ENCODE results near the gene CYP2A6.
"Not testable (repeated sequence)": the region's sequence is repeated elsewhere in the genome, so short reads cannot be mapped to it uniquely, and the experiment has no call there.

DNA sequence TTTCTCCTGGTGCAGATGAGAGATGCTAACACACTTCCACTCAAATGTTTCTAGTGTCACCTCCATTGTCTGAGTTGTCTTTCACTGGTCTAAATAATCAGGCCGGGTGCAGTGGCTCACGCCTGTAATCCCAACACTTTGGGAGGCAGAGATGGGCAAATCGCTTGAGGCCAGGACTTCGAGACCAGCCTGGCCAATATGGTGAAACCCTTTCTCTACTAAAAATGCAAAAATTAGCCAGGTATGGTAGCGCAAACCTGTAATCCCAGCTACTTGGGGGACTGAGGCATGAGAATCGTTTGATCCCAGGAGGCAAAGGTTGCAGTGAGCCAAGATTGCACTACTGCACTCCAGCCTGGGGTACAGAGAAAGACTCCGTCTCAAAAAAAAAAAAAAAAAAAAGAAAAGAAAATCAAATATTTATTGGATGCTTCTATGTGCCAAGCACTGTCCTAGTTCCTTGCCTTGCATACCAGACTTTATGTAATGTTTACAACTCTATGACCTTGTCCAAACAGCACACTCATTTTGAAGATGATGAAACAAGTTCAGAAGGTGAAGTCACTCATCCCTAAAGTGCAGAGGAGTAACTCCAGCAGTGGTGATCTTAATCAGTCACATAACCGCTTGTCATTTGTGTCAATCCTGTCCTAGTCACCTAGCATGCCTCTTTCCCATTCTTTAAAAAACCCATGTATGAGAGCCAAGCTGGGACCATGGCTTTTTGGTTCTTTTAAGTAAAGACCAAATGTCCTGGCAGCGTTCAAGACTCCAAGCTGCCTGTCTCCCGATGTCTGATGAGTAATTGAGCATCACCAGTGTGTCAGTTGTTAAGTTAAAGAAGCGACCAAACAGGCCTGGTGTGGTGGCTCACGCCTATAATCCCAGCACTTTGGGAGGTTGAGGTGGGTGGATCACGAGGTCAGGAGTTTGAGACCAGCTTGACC lies 46.9 kb upstream of the CYP2A6 start:
- TF ChIP-seq, protein P1, sequence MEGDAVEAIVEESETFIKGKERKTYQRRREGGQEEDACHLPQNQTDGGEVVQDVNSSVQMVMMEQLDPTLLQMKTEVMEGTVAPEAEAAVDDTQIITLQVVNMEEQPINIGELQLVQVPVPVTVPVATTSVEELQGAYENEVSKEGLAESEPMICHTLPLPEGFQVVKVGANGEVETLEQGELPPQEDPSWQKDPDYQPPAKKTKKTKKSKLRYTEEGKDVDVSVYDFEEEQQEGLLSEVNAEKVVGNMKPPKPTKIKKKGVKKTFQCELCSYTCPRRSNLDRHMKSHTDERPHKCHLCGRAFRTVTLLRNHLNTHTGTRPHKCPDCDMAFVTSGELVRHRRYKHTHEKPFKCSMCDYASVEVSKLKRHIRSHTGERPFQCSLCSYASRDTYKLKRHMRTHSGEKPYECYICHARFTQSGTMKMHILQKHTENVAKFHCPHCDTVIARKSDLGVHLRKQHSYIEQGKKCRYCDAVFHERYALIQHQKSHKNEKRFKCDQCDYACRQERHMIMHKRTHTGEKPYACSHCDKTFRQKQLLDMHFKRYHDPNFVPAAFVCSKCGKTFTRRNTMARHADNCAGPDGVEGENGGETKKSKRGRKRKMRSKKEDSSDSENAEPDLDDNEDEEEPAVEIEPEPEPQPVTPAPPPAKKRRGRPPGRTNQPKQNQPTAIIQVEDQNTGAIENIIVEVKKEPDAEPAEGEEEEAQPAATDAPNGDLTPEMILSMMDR (IDR thresholded peaks at IDR 0.05; ENCODE audit: low read length) = not testable (repeated sequence)
- not testable (repeated sequence) for TF ChIP-seq EZH2 (IDR thresholded peaks at IDR 0.05; ENCODE audit: borderline replicate concordance, low read length)
